Keratinocyte (primary cell): ENCODE results near the gene USP34. TPM values are rescaled to one million over a fixed set of nuclear protein-coding genes. Genes with fewer than 3 reads are reported as not detected.

Source experiments
- DNase-seq: peaks from one replicate; pipeline ENCODE4 v3.0.0-alpha.2; 2011; ENCODE audit warnings: low read depth, missing footprints, low spot score
- FAIRE-seq: peaks from 2 replicates; lab custom pipeline; 2011; peaks lifted over from hg19 to GRCh38; lab: Jason Lieb, UNC
- H2AFZ ChIP-seq: 2 replicates; pipeline ENCODE4 v1.6.0; 2012; ENCODE audit warnings: low read length, control low read depth, inconsistent platforms; ENCODE audit not compliant: control insufficient read depth
- H3K27ac ChIP-seq: 2 replicates; pipeline ENCODE4 v1.5.1; 2011; ENCODE audit warnings: low read length; ENCODE audit not compliant: control insufficient read depth, insufficient read depth
- H3K27me3 ChIP-seq: 3 replicates; pipeline ENCODE4 v1.6.0; 2011; ENCODE audit warnings: low read length; ENCODE audit not compliant: control insufficient read depth, insufficient read depth; ENCODE audit errors: extremely low read depth
- H3K36me3 ChIP-seq, 2 experiments: 2 replicates in 1 of 2; 3 replicates in 1 of 2; pipeline ENCODE4 v1.5.1; 2011; ENCODE audit warnings: low read length in 2 of 2, mild to moderate bottlenecking in 1 of 2; ENCODE audit not compliant: control insufficient read depth in 2 of 2, insufficient read depth in 2 of 2; ENCODE audit errors: extremely low read depth in 1 of 2
- H3K4me1 ChIP-seq: 3 replicates; pipeline ENCODE4 v1.5.1; 2011; ENCODE audit warnings: low read length; ENCODE audit not compliant: control insufficient read depth, insufficient read depth; ENCODE audit errors: extremely low read depth
- H3K4me2 ChIP-seq: 3 replicates; pipeline ENCODE4 v1.6.0; 2011; ENCODE audit warnings: low read depth, low read length; ENCODE audit not compliant: control insufficient read depth, insufficient read depth; ENCODE audit errors: extremely low read depth
- H3K4me3 ChIP-seq, 3 experiments: fragments of 200-600 bp in 1 of 3; sonication (generic) in 1 of 3; 2 replicates in 2 of 3; 3 replicates in 1 of 3; pipeline ENCODE4 v1.5.1; 2011 to 2016; ENCODE audit warnings: low read length in 3 of 3, mild to moderate bottlenecking in 3 of 3, control low read depth in 2 of 3, inconsistent platforms in 1 of 3, low read depth in 1 of 3, mixed read lengths in 1 of 3, mixed run types in 1 of 3, moderate library complexity in 1 of 3; ENCODE audit not compliant: control insufficient read depth in 2 of 3, insufficient read depth in 2 of 3; ENCODE audit errors: extremely low read depth in 1 of 3
- H3K79me2 ChIP-seq: 2 replicates; pipeline ENCODE4 v1.6.0; 2012; ENCODE audit warnings: low read length; ENCODE audit not compliant: control insufficient read depth, insufficient read depth
- H3K9ac ChIP-seq: 3 replicates; pipeline ENCODE4 v1.6.0; 2011; ENCODE audit warnings: low read length; ENCODE audit not compliant: control insufficient read depth, insufficient read depth; ENCODE audit errors: extremely low read depth
- H3K9me1 ChIP-seq: 3 replicates; pipeline ENCODE4 v1.6.0; 2011; ENCODE audit warnings: low read length; ENCODE audit not compliant: control insufficient read depth, insufficient read depth; ENCODE audit errors: extremely low read depth
- H3K9me3 ChIP-seq: 2 replicates; pipeline ENCODE4 v1.5.1; 2012; ENCODE audit warnings: low read depth, low read length; ENCODE audit not compliant: control insufficient read depth
- H4K20me1 ChIP-seq: 3 replicates; pipeline ENCODE4 v1.6.0; 2011; ENCODE audit warnings: low read length; ENCODE audit not compliant: control insufficient read depth, insufficient read depth; ENCODE audit errors: extremely low read depth
- EZH2 ChIP-seq: IDR thresholded peaks from one replicate; pipeline ENCODE4 v1.6.1; 2012; ENCODE audit warnings: inconsistent platforms, mild to moderate bottlenecking, low read length, moderate library complexity
- dilution Hi-C: fragments of 300-500 bp; cut with MboI; formaldehyde crosslinking; loops from one replicate; pipeline ENCODE4 v1.7.0; 2020; ENCODE audit warnings: low sequenced_read_pairs; ENCODE audit not compliant: extremely low pct_ligation_motif_present
- polyA plus RNA-seq, 5 experiments: library from polyadenylated mRNA; depleted of rRNA in 3 of 5; stranded (reverse) in 3 of 5; stranded (forward) in 1 of 5; unstranded in 1 of 5; fragments of >200 nt; gene quantifications; 1 replicate in 1 of 5; 2 replicates in 3 of 5; 3 replicates in 1 of 5; pipeline versions ENCODE4 v1.2.1 to v1.2.3, GENCODE V29; 2011 to 2012; ENCODE audit warnings: missing spikeins in 2 of 5, low read depth in 1 of 5, low replicate concordance in 1 of 5
- TF ChIP-seq, protein P1 (sequence below), 3 experiments: IDR thresholded peaks in 1 of 3; conservative IDR thresholded peaks in 1 of 3; optimal IDR thresholded peaks in 1 of 3; 2 replicates in 2 of 3; 3 replicates in 1 of 3; pipeline versions ENCODE3 to v1.5.1; 2011; ENCODE audit warnings: low read length in 3 of 3, mild to moderate bottlenecking in 3 of 3, moderate library complexity in 2 of 3, control low read depth in 1 of 3, inconsistent platforms in 1 of 3; ENCODE audit not compliant: insufficient read depth in 2 of 3; ENCODE audit errors: extremely low read depth in 1 of 3

USP34 gene
- polyA plus RNA-seq, 1 donor (not counting 4 experiments of a cell fraction or from before 2014, with no cell fraction given), result 54.7 TPM

GRCh38 chr2:61175036-61175435, 295.9 kb downstream of the USP34 start:
- dilution Hi-C loops, result no loop called here

GRCh38 chr2:61173116-61173515, 297.8 kb downstream of the USP34 start:
- H3K9ac ChIP-seq, result no peak overlapping the region
- H3K9me1 ChIP-seq, result no peaks in the 10 kb centered on the region
- H3K36me3 ChIP-seq, result no peaks in the 10 kb centered on the region
- no peak overlapping the region for H2AFZ ChIP-seq
- H3K27me3 ChIP-seq, result no peaks in the 10 kb centered on the region
- dilution Hi-C loops, result no loop called here
- H3K4me3 ChIP-seq, result no peak overlapping the region
- H4K20me1 ChIP-seq, result no peaks in the 10 kb centered on the region
- peaks cover 6% of the 10 kb centered on the region for H3K79me2 ChIP-seq
- FAIRE-seq (no peak), DNase-seq (no peak)
- H3K4me2 ChIP-seq, result no peak overlapping the region
- H3K9me3 ChIP-seq, result no peaks in the 10 kb centered on the region
- peaks cover 9% of the 10 kb centered on the region for H3K4me1 ChIP-seq
- TF ChIP-seq, protein P1, sequence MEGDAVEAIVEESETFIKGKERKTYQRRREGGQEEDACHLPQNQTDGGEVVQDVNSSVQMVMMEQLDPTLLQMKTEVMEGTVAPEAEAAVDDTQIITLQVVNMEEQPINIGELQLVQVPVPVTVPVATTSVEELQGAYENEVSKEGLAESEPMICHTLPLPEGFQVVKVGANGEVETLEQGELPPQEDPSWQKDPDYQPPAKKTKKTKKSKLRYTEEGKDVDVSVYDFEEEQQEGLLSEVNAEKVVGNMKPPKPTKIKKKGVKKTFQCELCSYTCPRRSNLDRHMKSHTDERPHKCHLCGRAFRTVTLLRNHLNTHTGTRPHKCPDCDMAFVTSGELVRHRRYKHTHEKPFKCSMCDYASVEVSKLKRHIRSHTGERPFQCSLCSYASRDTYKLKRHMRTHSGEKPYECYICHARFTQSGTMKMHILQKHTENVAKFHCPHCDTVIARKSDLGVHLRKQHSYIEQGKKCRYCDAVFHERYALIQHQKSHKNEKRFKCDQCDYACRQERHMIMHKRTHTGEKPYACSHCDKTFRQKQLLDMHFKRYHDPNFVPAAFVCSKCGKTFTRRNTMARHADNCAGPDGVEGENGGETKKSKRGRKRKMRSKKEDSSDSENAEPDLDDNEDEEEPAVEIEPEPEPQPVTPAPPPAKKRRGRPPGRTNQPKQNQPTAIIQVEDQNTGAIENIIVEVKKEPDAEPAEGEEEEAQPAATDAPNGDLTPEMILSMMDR (optimal IDR thresholded peaks at IDR 0.05 in 1 of 3, IDR thresholded peaks at IDR 0.05 in 1 of 3, conservative IDR thresholded peaks at IDR 0.05 in 1 of 3; ENCODE audit: extremely low read depth in 1 of 3, insufficient read depth in 2 of 3, low read length in 3 of 3), result no peak
- TF ChIP-seq EZH2, result no peak
- H3K27ac ChIP-seq, result no peak overlapping the region

More at GRCh38 chr2:61175036-61175435, 295.9 kb downstream of the USP34 start:
- Histone ChIP-seq H3K79me2 (peaks cover 8% of the 10 kb centered on the region), H3K4me3 (no peak overlapping the region), H3K27ac (no peak overlapping the region), H4K20me1 (no peaks in the 10 kb centered on the region), H3K4me1 (peaks cover 28% of the 10 kb centered on the region), H3K27me3 (no peaks in the 10 kb centered on the region), H3K9me3 (no peaks in the 10 kb centered on the region), H2AFZ (no peak overlapping the region), H3K4me2 (no peak overlapping the region), H3K9me1 (no peaks in the 10 kb centered on the region), H3K36me3 (peaks cover 0 to 2% of the 10 kb centered on the region in 2 experiments), H3K9ac (no peak overlapping the region)
- FAIRE-seq (no peak), DNase-seq (no peak)
- no peak for TF ChIP-seq EZH2
- TF ChIP-seq, protein P1 (optimal IDR thresholded peaks at IDR 0.05 in 1 of 3, IDR thresholded peaks at IDR 0.05 in 1 of 3, conservative IDR thresholded peaks at IDR 0.05 in 1 of 3; ENCODE audit: extremely low read depth in 1 of 3, insufficient read depth in 2 of 3, low read length in 3 of 3), result no peak
